Panc1 (cell line): Measurements from ENCODE around the gene TEX52. TPM values are rescaled to one million over a fixed set of nuclear protein-coding genes. Genes with fewer than 3 reads are reported as not detected.
A peak's percentile ranks its signal among the peaks of the same experiment; 100 is the strongest.

Source experiments
- ATAC-seq: fragments of 200-7000 bp; cut with Tn5 transposase; 2 replicates; pipeline ENCODE4 v1.9.1; 2020; ENCODE audit warnings: mild to moderate bottlenecking, moderate library complexity
- BruUV-seq: library from RNA; stranded (reverse); fragments of 400-500 nt; replicated peaks from 2 replicates; lab custom pipeline; 2021; lab: Mats Ljungman, UMichigan
- CTCF ChIA-PET: fragments of 300-600 bp; sonication (Branson Sonifier 250); formaldehyde crosslinking; loops from one replicate; lab custom pipeline; 2022; ENCODE audit warnings: antibody characterized with exemption; lab: Charles Lee
- POLR2A ChIA-PET: fragments of 300-600 bp; sonication (Branson Sonifier 250); formaldehyde crosslinking; loops from one replicate; lab custom pipeline; 2022; ENCODE audit warnings: antibody characterized with exemption; lab: Charles Lee
- DNase-seq: peaks from one replicate; pipeline ENCODE4 v3.0.0-alpha.2; 2010; ENCODE audit warnings: low read depth, low spot score
- H3K27ac ChIP-seq: 2 replicates; pipeline ENCODE4 v1.5.1; 2011; ENCODE audit warnings: mild to moderate bottlenecking, low read length, inconsistent platforms
- H3K27me3 ChIP-seq: fragments of 200-500 bp; sonication (Bioruptor generic); 2 replicates; pipeline ENCODE4 v1.6.0; 2014; ENCODE audit warnings: low read length, inconsistent platforms; ENCODE audit not compliant: control insufficient read depth, insufficient read depth
- H3K36me3 ChIP-seq: fragments of 200-500 bp; sonication (Bioruptor generic); 2 replicates; pipeline ENCODE4 v1.5.1; 2014; ENCODE audit warnings: inconsistent platforms, mild to moderate bottlenecking, low read length, moderate library complexity; ENCODE audit not compliant: control insufficient read depth, insufficient read depth
- H3K4me1 ChIP-seq: 2 replicates; pipeline ENCODE4 v1.5.1; 2011; ENCODE audit warnings: inconsistent platforms, mild to moderate bottlenecking, low read length, moderate library complexity; ENCODE audit not compliant: control insufficient read depth, insufficient read depth
- H3K4me3 ChIP-seq, 2 experiments: 2 replicates each; pipeline ENCODE4 v1.5.1; 2011 to 2012; ENCODE audit warnings: low read depth in 2 of 2, low read length in 2 of 2, mild to moderate bottlenecking in 2 of 2, inconsistent platforms in 1 of 2, moderate library complexity in 1 of 2
- H3K9me3 ChIP-seq: fragments of 200-500 bp; sonication (Bioruptor generic); 2 replicates; pipeline ENCODE4 v1.5.1; 2014; ENCODE audit warnings: low read depth, mild to moderate bottlenecking, inconsistent platforms, low read length, moderate library complexity; ENCODE audit not compliant: control insufficient read depth, insufficient read depth
- POLR2AphosphoS5 ChIP-seq: IDR thresholded peaks from 2 replicates; pipeline ENCODE4 v1.6.1; 2012; ENCODE audit warnings: mild to moderate bottlenecking, low read depth, low read length, moderate library complexity
- SIN3A ChIP-seq: IDR thresholded peaks from 2 replicates; pipeline ENCODE4 v1.6.1; 2012; ENCODE audit warnings: low read depth, mild to moderate bottlenecking, low read length, moderate library complexity, borderline replicate concordance; ENCODE audit not compliant: insufficient read depth
- TCF7L2 ChIP-seq: IDR thresholded peaks from 2 replicates; pipeline ENCODE4 v1.6.1; 2011; ENCODE audit warnings: mild to moderate bottlenecking, low read depth, low read length, inconsistent platforms
- in situ Hi-C: cut with HindIII; loops from 2 replicates; pipeline ENCODE4 v1.10.0; 2016; ENCODE audit warnings: low sequenced_read_pairs, low pct_unique_long_range_greater_than_20kb
- intact Hi-C: fragments of 100-400 bp; cut with micrococcal nuclease; formaldehyde crosslinking; loops from one replicate; pipeline ENCODE4 v1.10.0; 2022; ENCODE audit not compliant: unreplicated experiment
- total RNA-seq: library from RNA; stranded (reverse); gene quantifications from one replicate; pipeline ENCODE4 v1.2.1, GENCODE V29; 2021; ENCODE audit not compliant: unreplicated experiment
- TF ChIP-seq, protein P1 (sequence below), 2 experiments: IDR thresholded peaks; 2 replicates each; pipeline ENCODE4 v1.6.1; 2011 to 2012; ENCODE audit warnings: low read depth in 2 of 2, control low read depth in 1 of 2, low read length in 1 of 2, mild to moderate bottlenecking in 1 of 2, moderate library complexity in 1 of 2; ENCODE audit not compliant: insufficient read depth in 1 of 2
- TF ChIP-seq, protein P2 (sequence below): fragments of 450-650 bp; IDR thresholded peaks from 2 replicates; pipeline ENCODE4 v1.5.1; 2017; ENCODE audit warnings: mild to moderate bottlenecking

Gene TEX52
- total RNA-seq, 1 experiment from 2014 or later, result not detected

DNA sequence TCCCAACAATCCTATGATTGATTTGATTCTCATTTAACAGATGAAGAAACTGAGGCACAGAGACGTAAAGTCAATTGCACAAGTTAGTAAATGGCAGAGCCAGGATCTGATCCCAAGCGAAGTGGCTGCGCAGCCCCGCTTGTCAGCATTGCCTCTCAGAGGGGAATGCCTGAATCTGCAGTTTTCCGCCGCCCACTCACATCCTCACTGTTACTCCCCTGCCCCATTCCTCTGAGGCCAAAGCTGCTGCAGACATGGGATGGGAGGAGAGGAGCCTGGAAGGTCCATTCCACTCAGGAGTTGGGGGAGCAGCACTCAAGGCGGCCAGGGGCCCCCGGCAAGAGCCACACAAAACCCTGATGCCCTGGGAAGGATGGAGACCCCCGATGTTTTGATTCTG lies 23.0 kb downstream of the TEX52 start:
- ChIA-PET POLR2A (no interaction called here), CTCF (no interaction called here)
- H3K9me3 ChIP-seq, result no peaks in the 10 kb centered on the region
- BruUV-seq, result no TSS peak
- intact Hi-C loops, result no loop called here
- DNase-seq (no peak), ATAC-seq (no peak)
- no peaks in the 10 kb centered on the region for H3K36me3 ChIP-seq
- TF ChIP-seq, protein P1, sequence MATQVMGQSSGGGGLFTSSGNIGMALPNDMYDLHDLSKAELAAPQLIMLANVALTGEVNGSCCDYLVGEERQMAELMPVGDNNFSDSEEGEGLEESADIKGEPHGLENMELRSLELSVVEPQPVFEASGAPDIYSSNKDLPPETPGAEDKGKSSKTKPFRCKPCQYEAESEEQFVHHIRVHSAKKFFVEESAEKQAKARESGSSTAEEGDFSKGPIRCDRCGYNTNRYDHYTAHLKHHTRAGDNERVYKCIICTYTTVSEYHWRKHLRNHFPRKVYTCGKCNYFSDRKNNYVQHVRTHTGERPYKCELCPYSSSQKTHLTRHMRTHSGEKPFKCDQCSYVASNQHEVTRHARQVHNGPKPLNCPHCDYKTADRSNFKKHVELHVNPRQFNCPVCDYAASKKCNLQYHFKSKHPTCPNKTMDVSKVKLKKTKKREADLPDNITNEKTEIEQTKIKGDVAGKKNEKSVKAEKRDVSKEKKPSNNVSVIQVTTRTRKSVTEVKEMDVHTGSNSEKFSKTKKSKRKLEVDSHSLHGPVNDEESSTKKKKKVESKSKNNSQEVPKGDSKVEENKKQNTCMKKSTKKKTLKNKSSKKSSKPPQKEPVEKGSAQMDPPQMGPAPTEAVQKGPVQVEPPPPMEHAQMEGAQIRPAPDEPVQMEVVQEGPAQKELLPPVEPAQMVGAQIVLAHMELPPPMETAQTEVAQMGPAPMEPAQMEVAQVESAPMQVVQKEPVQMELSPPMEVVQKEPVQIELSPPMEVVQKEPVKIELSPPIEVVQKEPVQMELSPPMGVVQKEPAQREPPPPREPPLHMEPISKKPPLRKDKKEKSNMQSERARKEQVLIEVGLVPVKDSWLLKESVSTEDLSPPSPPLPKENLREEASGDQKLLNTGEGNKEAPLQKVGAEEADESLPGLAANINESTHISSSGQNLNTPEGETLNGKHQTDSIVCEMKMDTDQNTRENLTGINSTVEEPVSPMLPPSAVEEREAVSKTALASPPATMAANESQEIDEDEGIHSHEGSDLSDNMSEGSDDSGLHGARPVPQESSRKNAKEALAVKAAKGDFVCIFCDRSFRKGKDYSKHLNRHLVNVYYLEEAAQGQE (IDR thresholded peaks at IDR 0.05; ENCODE audit: insufficient read depth in 1 of 2, low read depth in 2 of 2, low read length in 1 of 2), result no peak
- TF ChIP-seq POLR2AphosphoS5 (no peak), TCF7L2 (no peak)
- TF ChIP-seq, protein P2, sequence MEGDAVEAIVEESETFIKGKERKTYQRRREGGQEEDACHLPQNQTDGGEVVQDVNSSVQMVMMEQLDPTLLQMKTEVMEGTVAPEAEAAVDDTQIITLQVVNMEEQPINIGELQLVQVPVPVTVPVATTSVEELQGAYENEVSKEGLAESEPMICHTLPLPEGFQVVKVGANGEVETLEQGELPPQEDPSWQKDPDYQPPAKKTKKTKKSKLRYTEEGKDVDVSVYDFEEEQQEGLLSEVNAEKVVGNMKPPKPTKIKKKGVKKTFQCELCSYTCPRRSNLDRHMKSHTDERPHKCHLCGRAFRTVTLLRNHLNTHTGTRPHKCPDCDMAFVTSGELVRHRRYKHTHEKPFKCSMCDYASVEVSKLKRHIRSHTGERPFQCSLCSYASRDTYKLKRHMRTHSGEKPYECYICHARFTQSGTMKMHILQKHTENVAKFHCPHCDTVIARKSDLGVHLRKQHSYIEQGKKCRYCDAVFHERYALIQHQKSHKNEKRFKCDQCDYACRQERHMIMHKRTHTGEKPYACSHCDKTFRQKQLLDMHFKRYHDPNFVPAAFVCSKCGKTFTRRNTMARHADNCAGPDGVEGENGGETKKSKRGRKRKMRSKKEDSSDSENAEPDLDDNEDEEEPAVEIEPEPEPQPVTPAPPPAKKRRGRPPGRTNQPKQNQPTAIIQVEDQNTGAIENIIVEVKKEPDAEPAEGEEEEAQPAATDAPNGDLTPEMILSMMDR, result no peak
- in situ Hi-C loops, result no loop called here
- H3K27ac ChIP-seq, result no peak overlapping the region
- no peaks in the 10 kb centered on the region for H3K4me1 ChIP-seq
- no peak overlapping the region for H3K4me3 ChIP-seq
- no peaks in the 10 kb centered on the region for H3K27me3 ChIP-seq

DNA sequence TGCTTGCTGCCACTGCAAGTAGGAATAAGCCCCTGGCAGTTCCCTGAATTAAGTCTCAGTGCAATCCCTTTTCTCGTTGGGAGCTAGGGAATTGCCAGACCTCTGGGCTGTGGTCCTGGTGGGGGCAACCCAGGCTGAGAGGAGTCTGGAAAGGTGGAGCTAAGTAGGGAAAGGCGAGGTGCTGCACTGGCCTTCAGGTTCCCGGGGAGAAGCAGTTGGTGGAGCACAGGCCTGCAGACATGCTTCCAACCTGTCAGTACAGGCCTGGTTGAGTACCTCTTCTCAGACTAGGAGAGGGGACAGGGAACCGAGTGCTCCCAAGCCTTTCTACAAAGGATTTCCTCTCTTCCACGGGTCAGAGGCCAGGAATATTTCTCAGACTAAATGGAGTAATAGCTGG lies 23.5 kb downstream of the TEX52 start:
- in situ Hi-C loops, result no loop called here
- ATAC-seq (0 out of 2 replicates have a peak, but pooled peaks have one; percentile 28), DNase-seq (no peak)
- Histone ChIP-seq H3K4me3 (no peak overlapping the region), H3K27ac (no peak overlapping the region), H3K9me3 (no peaks in the 10 kb centered on the region), H3K4me1 (no peaks in the 10 kb centered on the region), H3K27me3 (no peaks in the 10 kb centered on the region), H3K36me3 (no peaks in the 10 kb centered on the region)
- intact Hi-C loops, result no loop called here
- CTCF ChIA-PET, result no interaction called here
- POLR2A ChIA-PET, result no interaction called here
- BruUV-seq, result no TSS peak
- TF ChIP-seq, protein P2, result no peak
- TF ChIP-seq TCF7L2 (no peak), POLR2AphosphoS5 (no peak), SIN3A (no peak)
- TF ChIP-seq, protein P1 (IDR thresholded peaks at IDR 0.05; ENCODE audit: insufficient read depth in 1 of 2, low read depth in 2 of 2, low read length in 1 of 2), result no peak
